Measurements from ENCODE around the gene SOCS3. TPM values are rescaled to one million over a fixed set of nuclear protein-coding genes. Genes with fewer than 3 reads are reported as not detected.

The SOCS3 gene
- polyA plus RNA-seq, 2 of the 4 experiments (the other 2 are of a cell fraction), result 13.5 to 14.7 TPM

GRCh38 chr17:78396441-78397337, 36.8 kb upstream of the SOCS3 start:
- DNase-seq (ENCODE audit: low read depth in 1 of 2, low spot score in 1 of 2) (no peak), ATAC-seq (no peak), FAIRE-seq (no peak)
- Histone ChIP-seq H3K27ac (no peak overlapping the region), H3K4me2 (no peak overlapping the region), H3K4me1 (peaks cover 11% of the 10 kb centered on the region), H3K4me3 (no peak overlapping the region), H3K9me3 (no peaks in the 10 kb centered on the region)
- 83% methylated on average over 14 of the region's 14 CpGs for WGBS (ENCODE audit: missing lambda C conversion rate)
- POLR2A ChIA-PET, result no interaction called here
- CTCF ChIA-PET, result interaction anchor here (0.5 to 8.7 kb wide), 10 partner anchors 21 to 461 kb away, joined by 3 to 44 read pairs (median 3); no protein-coding TSS in a partner anchor
- TF ChIP-seq BCL3 (IDR thresholded peaks at IDR 0.05), result no peak
- no peak for TF ChIP-seq ZFP36 (IDR thresholded peaks at IDR 0.05; ENCODE audit: borderline replicate concordance, partially characterized antibody)
- no peak for TF ChIP-seq CTCF (IDR thresholded peaks at IDR 0.05)
- TF ChIP-seq HDAC2 (IDR thresholded peaks at IDR 0.05), result no peak
- no peak for TF ChIP-seq MYC (IDR thresholded peaks at IDR 0.05; ENCODE audit: borderline replicate concordance, low read length)
- no peak for TF ChIP-seq RCOR1 (IDR thresholded peaks at IDR 0.05; ENCODE audit: low read depth, low read length)
- TF ChIP-seq CHD4 (IDR thresholded peaks at IDR 0.05; ENCODE audit: borderline replicate concordance), result no peak
- no peak for TF ChIP-seq HES2 (IDR thresholded peaks at IDR 0.05)
- TF ChIP-seq NR3C1 (IDR thresholded peaks at IDR 0.05), result no peak
- no peak for TF ChIP-seq FOSB (CRISPR knock-in tag; IDR thresholded peaks at IDR 0.05)
- TF ChIP-seq POLR2AphosphoS2 (conservative IDR thresholded peaks at IDR 0.05; ENCODE audit: low read length), result no peak
- no peak for TF ChIP-seq HOXB13 (CRISPR knock-in tag; IDR thresholded peaks at IDR 0.05; ENCODE audit: low read depth)
- no peak for TF ChIP-seq MAZ (IDR thresholded peaks at IDR 0.05; ENCODE audit: borderline replicate concordance, low read depth, low read length)
- TF ChIP-seq CBX2 (IDR thresholded peaks at IDR 0.05; ENCODE audit: borderline replicate concordance, low read depth), result no peak
- TF ChIP-seq JUN (IDR thresholded peaks at IDR 0.05), result no peak

GRCh38 chr17:78395155-78395554, 35.3 kb upstream of the SOCS3 start:
- H3K4me1 ChIP-seq, result peaks cover 27% of the 10 kb centered on the region
- POLR2A ChIA-PET, result no interaction called here

More at GRCh38 chr17:78395155-78395554, 35.3 kb upstream of the SOCS3 start:
- 93% methylated on average over 2 of the region's 2 CpGs for WGBS (ENCODE audit: missing lambda C conversion rate)
- FAIRE-seq (no peak), ATAC-seq (no peak), DNase-seq (ENCODE audit: low read depth in 1 of 2, low spot score in 1 of 2) (no peak)
- TF ChIP-seq ZC3H11A (IDR thresholded peaks at IDR 0.05), result no peak
- no peak for TF ChIP-seq CEBPB (IDR thresholded peaks at IDR 0.05)
- TF ChIP-seq ZFP36 (IDR thresholded peaks at IDR 0.05; ENCODE audit: borderline replicate concordance, partially characterized antibody), result no peak
- no peak for TF ChIP-seq HMGXB4 (CRISPR knock-in tag; IDR thresholded peaks at IDR 0.05; ENCODE audit: borderline replicate concordance)
- no peak overlapping the region for H3K4me2 ChIP-seq
- CTCF ChIA-PET, result interaction anchor here (1.6 to 8.7 kb wide), 4 partner anchors 24 to 50 kb away, joined by 5 to 44 read pairs (median 16); no protein-coding TSS in a partner anchor
- no peaks in the 10 kb centered on the region for H3K9me3 ChIP-seq
- H3K27ac ChIP-seq, result no peak overlapping the region
- no peak overlapping the region for H3K4me3 ChIP-seq

All from A549 (cell line).